Measurements from ENCODE around the gene IFT74. TPM values are rescaled to one million over a fixed set of nuclear protein-coding genes. Genes with fewer than 3 reads are reported as not detected.

The IFT74 gene
- total RNA-seq = 10 to 100 TPM; 17.0 to 24.0 (median 22.2) TPM

GRCh38 chr9:26955921-26956859 is at the start of gene IFT74:
Gene IFT74, plus strand, starts transcription at chr9:26956412. Its CDS starts 5,556 bp downstream, at chr9:26961968.
- DNase-seq (ENCODE audit: low spot score in 2 of 2) = peak; percentile 97 to 98
- peaks cover 0 to 27% (median 0%) of the 10 kb centered on the region in 4 donors for H3K4me1 ChIP-seq
- H3K27ac ChIP-seq = peak within 1 kb of the TSS; percentile 85 to 93 (median 90)
- H3K27me3 ChIP-seq = no peaks in the 10 kb centered on the region
- TF ChIP-seq CTCF (IDR thresholded peaks at IDR 0.05) (no peak), POLR2A (IDR thresholded peaks at IDR 0.05) (peak in 1 of 2 donors; percentile 67), EP300 (IDR thresholded peaks at IDR 0.05) (peak; percentile 76 to 82)
- 0 to 1% methylated on average over 47 to 52 of the region's 53 CpGs for WGBS, 2 donors
- H3K4me3 ChIP-seq = peak within 1 kb of the TSS; percentile 53 to 75 (median 70)
- no peaks in the 10 kb centered on the region for H3K9me3 ChIP-seq
- no peaks in the 10 kb centered on the region for H3K36me3 ChIP-seq

DNA sequence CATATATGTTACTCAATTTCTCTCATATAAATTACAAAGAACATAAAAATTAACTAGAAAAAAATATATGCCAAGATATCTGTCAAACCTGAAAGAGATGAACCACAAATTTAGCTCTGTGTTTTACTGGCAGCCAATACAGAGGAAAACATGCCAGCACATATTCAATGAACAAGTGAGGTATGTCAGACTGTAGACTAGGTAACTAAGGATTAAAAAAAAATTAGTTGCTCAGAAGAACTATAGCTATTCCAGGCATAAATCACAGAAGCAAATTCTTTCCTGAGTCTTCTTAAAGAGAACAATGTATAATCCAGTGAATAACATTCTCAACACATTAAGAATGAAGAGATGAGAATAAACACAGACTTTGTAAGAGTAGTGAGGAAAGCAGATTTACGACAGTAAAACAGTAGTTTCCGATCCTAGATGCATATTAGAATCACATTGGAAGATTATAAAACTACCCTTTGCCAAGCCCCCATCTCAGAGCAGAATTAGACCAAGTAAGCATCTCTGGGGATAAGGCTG is 43.0 kb upstream of the IFT74 start:
- H3K36me3 ChIP-seq = peaks cover 0 to 74% (median 12%) of the 10 kb centered on the region in 3 donors

DNA sequence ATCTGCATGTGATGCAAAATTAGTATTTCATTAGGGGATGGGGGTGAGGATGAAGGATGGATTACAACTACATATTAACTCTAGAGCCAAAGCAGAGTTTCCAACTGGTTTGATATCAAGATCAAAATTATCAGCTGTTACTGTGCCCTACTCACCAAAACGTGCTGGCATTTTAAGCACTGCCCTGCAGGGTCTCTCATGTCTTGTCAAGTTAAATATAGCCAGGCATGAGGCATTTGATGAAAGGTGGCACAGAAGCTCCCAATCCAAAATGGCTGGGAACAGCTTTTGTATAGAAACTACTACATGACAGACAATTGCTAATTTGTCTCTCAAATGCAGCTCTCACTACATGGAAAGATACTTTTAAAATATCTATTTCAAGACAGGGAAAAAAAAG is 36.5 kb upstream of the IFT74 start:
- no peak for DNase-seq (ENCODE audit: low spot score in 2 of 2)
- no peak overlapping the region for H3K27ac ChIP-seq
- 56 to 58% methylated on average over 1 of the region's 1 CpG for WGBS, 2 donors
- TF ChIP-seq CTCF (IDR thresholded peaks at IDR 0.05) = no peak
- no peak for TF ChIP-seq EP300 (IDR thresholded peaks at IDR 0.05)
- H3K36me3 ChIP-seq = peaks cover 9 to 94% (median 12%) of the 10 kb centered on the region in 3 donors
- H3K27me3 ChIP-seq = no peaks in the 10 kb centered on the region
- no peak overlapping the region for H3K4me3 ChIP-seq
- H3K9me3 ChIP-seq = no peaks in the 10 kb centered on the region
- H3K4me1 ChIP-seq = no peaks in the 10 kb centered on the region

More for the DNA sequence above, 43.0 kb upstream of the IFT74 start:
- Histone ChIP-seq H3K27ac (no peak overlapping the region), H3K9me3 (no peaks in the 10 kb centered on the region), H3K4me1 (no peaks in the 10 kb centered on the region), H3K4me3 (no peak overlapping the region), H3K27me3 (no peaks in the 10 kb centered on the region)
- WGBS, 2 donors = 89 to 97% methylated on average over 2 of the region's 2 CpGs
- no peak for DNase-seq (ENCODE audit: low spot score in 2 of 2)
- TF ChIP-seq EP300 (IDR thresholded peaks at IDR 0.05) (no peak), POLR2A (IDR thresholded peaks at IDR 0.05) (no peak), CTCF (IDR thresholded peaks at IDR 0.05) (no peak)

GRCh38 chr9:26925609-26926008 is 30.6 kb upstream of the IFT74 start:
- Histone ChIP-seq H3K4me1 (no peaks in the 10 kb centered on the region), H3K9me3 (no peaks in the 10 kb centered on the region), H3K27ac (no peak overlapping the region), H3K36me3 (peaks cover 0 to 66% (median 8%) of the 10 kb centered on the region in 3 donors), H3K4me3 (no peak overlapping the region), H3K27me3 (no peaks in the 10 kb centered on the region)
- TF ChIP-seq POLR2A (IDR thresholded peaks at IDR 0.05) (no peak), CTCF (IDR thresholded peaks at IDR 0.05) (no peak), EP300 (IDR thresholded peaks at IDR 0.05) (no peak)
- 89 to 91% methylated on average over 4 of the region's 4 CpGs for WGBS, 2 donors
- no peak for DNase-seq (ENCODE audit: low spot score in 2 of 2)

Data from tibial nerve (tissue), 4 donors.